ENCODE measurements around the gene PEX6. TPM values are rescaled to one million over a fixed set of nuclear protein-coding genes. Genes with fewer than 3 reads are reported as not detected.

PEX6 gene
- total RNA-seq, 1 experiment from 2014 or later = 25.8 TPM

DNA sequence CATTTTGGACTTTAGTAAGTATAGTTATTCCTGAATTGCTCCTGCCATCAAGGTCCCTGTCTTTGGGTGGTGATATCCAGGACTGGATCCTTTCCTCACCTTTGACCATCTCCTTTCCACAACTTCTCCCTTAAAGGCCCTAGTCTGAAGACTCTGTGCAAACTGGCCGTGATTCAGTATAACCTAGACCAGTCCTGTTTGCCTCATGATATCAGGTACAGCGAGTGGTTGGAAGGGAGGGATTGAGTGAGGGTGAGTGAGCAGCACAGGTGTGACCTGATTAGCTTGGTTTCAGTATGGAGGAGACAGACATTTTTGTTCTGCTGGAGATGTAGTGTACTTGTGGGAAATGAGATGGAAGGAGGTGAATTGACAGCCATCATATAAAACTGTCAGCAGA is 40.2 kb upstream of the PEX6 start:
- ChIA-PET POLR2A (interaction anchor here (0.7 kb wide), 2 partner anchors 40 to 91 kb away, joined by 3 to 4 read pairs; partner anchors contain the start of genes KLC4 and MRPL2), CTCF (no interaction called here)
- DNase-seq (ENCODE audit: unreplicated experiment) = no peak
- Mint-ChIP-seq H3K4me1 (ENCODE audit: insufficient read depth, unreplicated experiment) (peaks cover 17% of the 10 kb centered on the region), H3K27me3 (ENCODE audit: insufficient read depth, unreplicated experiment) (no peaks in the 10 kb centered on the region), H3K27ac (ENCODE audit: low read depth, unreplicated experiment) (peak overlapping the region; percentile 16), H3K36me3 (ENCODE audit: insufficient read depth, unreplicated experiment) (peaks cover 41% of the 10 kb centered on the region), H3K4me3 (ENCODE audit: unreplicated experiment) (no peak overlapping the region), H3K9me3 (ENCODE audit: unreplicated experiment) (no peaks in the 10 kb centered on the region)
- TF ChIP-seq, protein P1, sequence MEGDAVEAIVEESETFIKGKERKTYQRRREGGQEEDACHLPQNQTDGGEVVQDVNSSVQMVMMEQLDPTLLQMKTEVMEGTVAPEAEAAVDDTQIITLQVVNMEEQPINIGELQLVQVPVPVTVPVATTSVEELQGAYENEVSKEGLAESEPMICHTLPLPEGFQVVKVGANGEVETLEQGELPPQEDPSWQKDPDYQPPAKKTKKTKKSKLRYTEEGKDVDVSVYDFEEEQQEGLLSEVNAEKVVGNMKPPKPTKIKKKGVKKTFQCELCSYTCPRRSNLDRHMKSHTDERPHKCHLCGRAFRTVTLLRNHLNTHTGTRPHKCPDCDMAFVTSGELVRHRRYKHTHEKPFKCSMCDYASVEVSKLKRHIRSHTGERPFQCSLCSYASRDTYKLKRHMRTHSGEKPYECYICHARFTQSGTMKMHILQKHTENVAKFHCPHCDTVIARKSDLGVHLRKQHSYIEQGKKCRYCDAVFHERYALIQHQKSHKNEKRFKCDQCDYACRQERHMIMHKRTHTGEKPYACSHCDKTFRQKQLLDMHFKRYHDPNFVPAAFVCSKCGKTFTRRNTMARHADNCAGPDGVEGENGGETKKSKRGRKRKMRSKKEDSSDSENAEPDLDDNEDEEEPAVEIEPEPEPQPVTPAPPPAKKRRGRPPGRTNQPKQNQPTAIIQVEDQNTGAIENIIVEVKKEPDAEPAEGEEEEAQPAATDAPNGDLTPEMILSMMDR (IDR thresholded peaks at IDR 0.05; ENCODE audit: unreplicated experiment) = no peak
- no TSS peak for BruUV-seq (replicated peaks)
- intact Hi-C loops (cut with micrococcal nuclease) = no loop called here

DNA sequence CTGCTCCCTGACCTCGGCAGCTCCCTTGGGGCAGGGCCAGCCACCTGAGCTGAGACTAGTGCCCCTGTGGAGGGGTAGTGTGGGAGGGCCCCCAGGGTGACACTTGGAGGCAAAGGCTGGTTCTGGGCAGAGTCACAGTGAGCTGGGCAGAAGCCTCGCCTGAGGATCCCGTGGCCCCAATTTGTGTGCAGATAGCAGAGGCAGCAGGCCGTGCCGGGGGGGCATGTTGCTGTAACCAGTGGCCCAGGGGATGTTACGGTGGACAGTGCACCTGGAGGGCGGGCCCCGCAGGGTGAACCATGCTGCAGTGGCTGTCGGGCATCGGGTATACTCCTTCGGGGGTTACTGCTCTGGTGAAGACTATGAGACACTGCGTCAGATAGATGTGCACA is 38.0 kb upstream of the PEX6 start:
- ChIA-PET CTCF (interaction anchor here (2.7 kb wide), 1 partner anchor 127 kb away, joined by 11 read pairs; no protein-coding TSS in a partner anchor), POLR2A (interaction anchor here (0.6 to 4.9 kb wide), 4 partner anchors 37 to 321 kb away, joined by 3 to 53 read pairs (median 26); partner anchors contain the start of genes CUL7, KLC4 and MRPL2)
- intact Hi-C loops (cut with micrococcal nuclease) = no loop called here
- Mint-ChIP-seq H3K9me3 (ENCODE audit: unreplicated experiment) (no peaks in the 10 kb centered on the region), H3K36me3 (ENCODE audit: insufficient read depth, unreplicated experiment) (peaks cover 40% of the 10 kb centered on the region), H3K27me3 (ENCODE audit: insufficient read depth, unreplicated experiment) (no peaks in the 10 kb centered on the region), H3K4me1 (ENCODE audit: insufficient read depth, unreplicated experiment) (peaks cover 31% of the 10 kb centered on the region), H3K4me3 (ENCODE audit: unreplicated experiment) (no peak overlapping the region), H3K27ac (ENCODE audit: low read depth, unreplicated experiment) (no peak overlapping the region)
- no TSS peak for BruUV-seq (replicated peaks)
- no peak for DNase-seq (ENCODE audit: unreplicated experiment)
- TF ChIP-seq, protein P1 (IDR thresholded peaks at IDR 0.05; ENCODE audit: unreplicated experiment) = no peak

- TF ChIP-seq, protein P1 (IDR thresholded peaks at IDR 0.05; ENCODE audit: unreplicated experiment) = no peak
- peaks cover 35% of the 10 kb centered on the region for H3K36me3 Mint-ChIP-seq (ENCODE audit: insufficient read depth, unreplicated experiment)
- H3K27me3 Mint-ChIP-seq (ENCODE audit: insufficient read depth, unreplicated experiment) = no peaks in the 10 kb centered on the region
- H3K4me1 Mint-ChIP-seq (ENCODE audit: insufficient read depth, unreplicated experiment) = peaks cover 32% of the 10 kb centered on the region
- ChIA-PET POLR2A (interaction anchor here (0.5 to 4.9 kb wide), 6 partner anchors 9 to 322 kb away, joined by 3 to 53 read pairs (median 4); partner anchors contain the start of genes CUL7, KLC4 and MRPL2), CTCF (interaction anchor here (0.6 to 2.7 kb wide), 7 partner anchors 27 to 156 kb away, joined by 3 to 11 read pairs (median 3); no protein-coding TSS in a partner anchor)
- no TSS peak for BruUV-seq (replicated peaks)
- peak overlapping the region; percentile 39 for H3K4me3 Mint-ChIP-seq (ENCODE audit: unreplicated experiment)
- no peak for DNase-seq (ENCODE audit: unreplicated experiment)
- intact Hi-C loops (cut with micrococcal nuclease) = no loop called here
- H3K9me3 Mint-ChIP-seq (ENCODE audit: unreplicated experiment) = no peaks in the 10 kb centered on the region
- H3K27ac Mint-ChIP-seq (ENCODE audit: low read depth, unreplicated experiment) = no peak overlapping the region
Measured at GRCh38 chr6:43016176-43016942, 37.4 kb upstream of the PEX6 start.

- ChIA-PET CTCF (interaction anchor here (0.6 to 2.7 kb wide), 5 partner anchors 40 to 582 kb away, joined by 3 to 12 read pairs (median 5); partner anchors contain the start of gene CUL7), POLR2A (interaction anchor here (0.6 to 5.5 kb wide), 31 partner anchors 7 to 1391 kb away, joined by 3 to 53 read pairs (median 5); partner anchors contain the start of genes CNPY3, CUL7, GTPBP2 and KLC4)
- TF ChIP-seq, protein P1 (IDR thresholded peaks at IDR 0.05; ENCODE audit: unreplicated experiment) = no peak
- peak; percentile 13 for DNase-seq (ENCODE audit: unreplicated experiment)
- Mint-ChIP-seq H3K4me1 (ENCODE audit: insufficient read depth, unreplicated experiment) (peaks cover 32% of the 10 kb centered on the region), H3K4me3 (ENCODE audit: unreplicated experiment) (peak overlapping the region; percentile 99), H3K27ac (ENCODE audit: low read depth, unreplicated experiment) (peak overlapping the region; percentile 99), H3K27me3 (ENCODE audit: insufficient read depth, unreplicated experiment) (no peaks in the 10 kb centered on the region), H3K36me3 (ENCODE audit: insufficient read depth, unreplicated experiment) (peaks cover 27% of the 10 kb centered on the region), H3K9me3 (ENCODE audit: unreplicated experiment) (no peaks in the 10 kb centered on the region)
- intact Hi-C loops (cut with micrococcal nuclease) = loop anchor here (5.0 kb wide), 1 partner anchor 38 kb away; the partner anchor contains the start of gene CUL7
- no TSS peak for BruUV-seq (replicated peaks)
Measured at GRCh38 chr6:43014434-43014909, 35.5 kb upstream of the PEX6 start.

All from MCF 10A (cell line).